ENCODE data around the gene NDUFV2. TPM values are rescaled to one million over a fixed set of nuclear protein-coding genes. Genes with fewer than 3 reads are reported as not detected.

Gene NDUFV2
- total and polyA plus RNA-seq, 2 donors (not counting 3 experiments of a cell fraction or from before 2014, with no cell fraction given), result 65.7 to 152 TPM

DNA sequence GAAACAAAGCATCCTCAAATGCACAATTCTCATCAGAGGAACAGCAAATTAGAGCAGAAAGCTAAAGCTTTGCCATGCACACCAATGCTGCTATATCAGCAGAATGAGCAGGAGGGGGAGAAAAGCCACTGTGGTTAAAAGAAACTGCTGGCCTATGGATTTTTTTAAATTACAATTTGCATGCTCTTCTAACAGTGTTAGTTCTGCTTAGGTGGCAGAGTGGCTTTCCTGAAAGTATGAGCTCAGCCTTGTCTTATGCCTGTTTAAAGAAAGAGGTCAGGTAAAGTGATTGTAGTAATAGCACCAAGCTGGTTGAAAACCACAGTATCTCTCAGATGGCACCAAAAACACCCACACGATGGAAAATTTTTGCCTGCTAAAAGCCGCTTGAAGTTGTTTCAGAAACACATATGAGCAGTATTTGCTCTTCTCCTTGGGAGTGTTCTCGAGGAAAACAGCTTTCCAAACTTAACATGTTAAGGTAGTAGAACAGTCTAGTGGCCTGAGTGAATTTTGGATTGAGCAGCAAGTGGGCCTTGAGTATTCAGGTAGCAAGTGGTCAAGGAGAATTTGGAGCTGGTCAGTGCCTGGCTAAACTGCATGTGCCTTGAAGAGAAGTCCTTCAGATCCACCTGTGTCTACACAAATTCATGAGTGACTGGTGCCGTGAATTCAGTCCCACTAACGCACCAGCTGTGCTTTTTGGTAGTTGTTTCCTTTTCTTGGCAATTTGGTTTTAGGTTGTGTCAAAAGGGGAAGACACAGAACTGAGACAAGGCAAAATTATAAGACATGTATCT, 19.6 kb upstream of the NDUFV2 start:
- Histone ChIP-seq H3K27ac (ENCODE audit: insufficient read depth, low read depth, low read length) (no peak overlapping the region), H3K36me3 (ENCODE audit: control insufficient read depth in 2 of 2, extremely low read depth in 1 of 2, insufficient read depth in 2 of 2, low read length in 2 of 2) (no peaks in the 10 kb centered on the region), H3K4me3 (replicated peaks in 1 of 3; ENCODE audit: insufficient read depth in 1 of 3, low read depth in 1 of 3, low read length in 3 of 3) (no peak overlapping the region), H3K9me3 (replicated peaks; ENCODE audit: control insufficient read depth, insufficient read depth, low read length) (no peaks in the 10 kb centered on the region), H2AFZ (ENCODE audit: low read depth, low read length) (no peak overlapping the region), H3K9me1 (replicated peaks; ENCODE audit: control insufficient read depth, extremely low read depth, insufficient read depth, low read length) (no peaks in the 10 kb centered on the region), H3K9ac (replicated peaks; ENCODE audit: extremely low read depth, insufficient read depth, low read length) (no peak overlapping the region), H3K4me2 (ENCODE audit: insufficient read depth, low read length) (no peak overlapping the region), H3K79me2 (ENCODE audit: control insufficient read depth, insufficient read depth, low read length) (no peaks in the 10 kb centered on the region), H4K20me1 (replicated peaks; ENCODE audit: control insufficient read depth, extremely low read depth, insufficient read depth, low read length) (no peaks in the 10 kb centered on the region), H3K27me3 (ENCODE audit: control insufficient read depth in 2 of 2, insufficient read depth in 2 of 2, low read length in 2 of 2) (no peaks in the 10 kb centered on the region), H3K4me1 (ENCODE audit: control insufficient read depth, extremely low read depth, insufficient read depth, low read length) (no peaks in the 10 kb centered on the region)
- ChIA-PET CTCF (interaction anchor here (0.8 to 1.4 kb wide), 5 partner anchors 10 to 68 kb away, joined by 3 to 8 read pairs (median 3); no protein-coding TSS in a partner anchor), POLR2A (no interaction called here)
- dilution Hi-C loops (cut with MboI; ENCODE audit: extremely low pct_ligation_motif_present, low sequenced_read_pairs) (no loop called here), intact Hi-C loops (cut with micrococcal nuclease) (no loop called here)
- FAIRE-seq (no peak), DNase-seq (ENCODE audit: low read depth, low spot score) (no peak)
- BruUV-seq (replicated peaks), result no TSS peak
- no peak for TF ChIP-seq MYC (IDR thresholded peaks at IDR 0.05; ENCODE audit: low read depth, low read length)
- no peak for TF ChIP-seq FOS (IDR thresholded peaks at IDR 0.05; ENCODE audit: borderline replicate concordance, insufficient read depth, low read length)
- TF ChIP-seq GATA2 (IDR thresholded peaks at IDR 0.05; ENCODE audit: insufficient read depth, insufficient read length, low read depth, low read length), result no peak
- no peak for TF ChIP-seq JUN (IDR thresholded peaks at IDR 0.05; ENCODE audit: borderline replicate concordance, insufficient read depth, insufficient read length, low read depth)
- no peak for TF ChIP-seq EZH2 (IDR thresholded peaks at IDR 0.05; ENCODE audit: borderline replicate concordance, low read depth, low read length, severe bottlenecking)
- no peak for TF ChIP-seq POLR2A (IDR thresholded peaks at IDR 0.05; ENCODE audit: low read depth, low read length)
- TF ChIP-seq, protein P1, sequence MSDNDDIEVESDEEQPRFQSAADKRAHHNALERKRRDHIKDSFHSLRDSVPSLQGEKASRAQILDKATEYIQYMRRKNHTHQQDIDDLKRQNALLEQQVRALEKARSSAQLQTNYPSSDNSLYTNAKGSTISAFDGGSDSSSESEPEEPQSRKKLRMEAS (IDR thresholded peaks at IDR 0.05; ENCODE audit: insufficient read depth, insufficient read length), result no peak
- TF ChIP-seq, protein P2, sequence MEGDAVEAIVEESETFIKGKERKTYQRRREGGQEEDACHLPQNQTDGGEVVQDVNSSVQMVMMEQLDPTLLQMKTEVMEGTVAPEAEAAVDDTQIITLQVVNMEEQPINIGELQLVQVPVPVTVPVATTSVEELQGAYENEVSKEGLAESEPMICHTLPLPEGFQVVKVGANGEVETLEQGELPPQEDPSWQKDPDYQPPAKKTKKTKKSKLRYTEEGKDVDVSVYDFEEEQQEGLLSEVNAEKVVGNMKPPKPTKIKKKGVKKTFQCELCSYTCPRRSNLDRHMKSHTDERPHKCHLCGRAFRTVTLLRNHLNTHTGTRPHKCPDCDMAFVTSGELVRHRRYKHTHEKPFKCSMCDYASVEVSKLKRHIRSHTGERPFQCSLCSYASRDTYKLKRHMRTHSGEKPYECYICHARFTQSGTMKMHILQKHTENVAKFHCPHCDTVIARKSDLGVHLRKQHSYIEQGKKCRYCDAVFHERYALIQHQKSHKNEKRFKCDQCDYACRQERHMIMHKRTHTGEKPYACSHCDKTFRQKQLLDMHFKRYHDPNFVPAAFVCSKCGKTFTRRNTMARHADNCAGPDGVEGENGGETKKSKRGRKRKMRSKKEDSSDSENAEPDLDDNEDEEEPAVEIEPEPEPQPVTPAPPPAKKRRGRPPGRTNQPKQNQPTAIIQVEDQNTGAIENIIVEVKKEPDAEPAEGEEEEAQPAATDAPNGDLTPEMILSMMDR (IDR thresholded peaks at IDR 0.05; ENCODE audit: extremely low read depth in 1 of 2, insufficient read depth in 1 of 2, low read depth in 1 of 2, low read length in 2 of 2), result no peak

All from endothelial cell of umbilical vein (primary cell).